ENCODE results near the gene MX2.

- TF ChIP-seq CTCF (IDR thresholded peaks at IDR 0.05) (no peak), POLR2AphosphoS5 (IDR thresholded peaks at IDR 0.05; ENCODE audit: low read depth, low read length) (no peak), REST (IDR thresholded peaks at IDR 0.05; ENCODE audit: insufficient read depth in 1 of 2, low read depth in 2 of 2, low read length in 1 of 2) (no peak), TCF7L2 (IDR thresholded peaks at IDR 0.05; ENCODE audit: low read depth, low read length) (no peak), SIN3A (IDR thresholded peaks at IDR 0.05; ENCODE audit: borderline replicate concordance, insufficient read depth, low read depth, low read length) (no peak)
Measured at GRCh38 chr21:41350436-41351155, 11.2 kb upstream of the MX2 start.
